Measurements from ENCODE around the gene MYBPC3. TPM values are rescaled to one million over a fixed set of nuclear protein-coding genes. Genes with fewer than 3 reads are reported as not detected.
A peak's percentile ranks its signal among the peaks of the same experiment; 100 is the strongest.
"Not testable (repeated sequence)": the region's sequence is repeated elsewhere in the genome, so short reads cannot be mapped to it uniquely, and the experiment has no call there.

MYBPC3 gene
- polyA plus RNA-seq, 10 donors = 0.05 to 1.3 (median 0.29) TPM

DNA sequence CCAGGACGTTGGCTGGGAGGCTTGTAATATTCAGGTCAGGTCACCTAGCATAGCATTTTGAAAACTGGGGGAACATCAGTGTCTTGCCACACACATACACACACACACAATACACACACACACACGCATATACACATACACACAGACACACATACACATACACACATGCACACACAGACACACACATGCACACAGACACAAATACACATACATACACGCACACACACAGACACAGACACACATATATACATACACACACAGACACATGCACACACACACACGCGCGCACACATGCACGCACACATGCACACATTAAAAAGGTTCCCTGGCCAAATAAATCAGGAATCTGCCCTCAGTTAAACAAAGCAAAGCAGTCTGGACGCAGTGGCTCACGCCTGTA, 12.5 kb downstream of the MYBPC3 start:
- DNase-seq = no peak

DNA sequence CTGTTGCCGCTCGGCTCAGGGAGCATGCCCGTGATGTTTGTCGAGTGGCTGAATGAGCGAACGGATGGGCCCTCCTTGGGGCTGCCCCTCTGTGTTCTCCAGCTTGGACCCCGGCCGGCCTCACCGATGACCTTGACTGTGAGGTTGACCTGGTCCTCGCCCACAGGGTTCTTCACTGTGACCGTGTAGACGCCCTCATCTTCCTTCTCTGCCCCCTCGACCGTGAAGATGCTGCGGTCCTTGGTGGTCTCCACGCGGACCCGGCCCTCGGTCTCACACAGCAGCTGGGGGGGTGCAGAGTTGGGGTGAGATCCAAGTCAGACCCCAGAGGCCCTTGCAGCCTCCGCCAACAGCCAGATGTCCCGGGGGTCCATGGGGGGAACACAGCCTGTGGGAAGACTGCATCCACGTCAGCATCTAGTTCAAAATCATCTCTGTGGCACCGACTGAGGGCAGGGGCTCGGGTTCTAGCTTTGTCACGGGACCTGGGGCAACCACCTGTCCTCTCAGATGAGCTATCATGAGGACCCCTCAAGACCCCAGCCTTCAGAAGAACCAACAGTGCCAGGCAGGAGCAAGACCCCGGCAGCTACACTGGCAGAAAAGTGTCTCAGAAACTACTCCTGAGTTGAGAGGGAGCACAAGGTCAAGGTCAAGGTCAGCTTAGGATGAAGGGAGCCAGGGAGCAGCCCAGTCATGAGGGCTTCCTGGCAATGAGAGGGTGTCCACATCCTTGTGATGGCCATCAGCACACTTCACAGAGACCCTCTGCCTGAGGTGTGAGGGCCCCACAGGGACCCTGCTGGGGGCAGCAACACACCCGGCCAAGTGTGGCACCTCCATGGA, 13.9 kb downstream of the MYBPC3 start:
- no peak for DNase-seq

DNA sequence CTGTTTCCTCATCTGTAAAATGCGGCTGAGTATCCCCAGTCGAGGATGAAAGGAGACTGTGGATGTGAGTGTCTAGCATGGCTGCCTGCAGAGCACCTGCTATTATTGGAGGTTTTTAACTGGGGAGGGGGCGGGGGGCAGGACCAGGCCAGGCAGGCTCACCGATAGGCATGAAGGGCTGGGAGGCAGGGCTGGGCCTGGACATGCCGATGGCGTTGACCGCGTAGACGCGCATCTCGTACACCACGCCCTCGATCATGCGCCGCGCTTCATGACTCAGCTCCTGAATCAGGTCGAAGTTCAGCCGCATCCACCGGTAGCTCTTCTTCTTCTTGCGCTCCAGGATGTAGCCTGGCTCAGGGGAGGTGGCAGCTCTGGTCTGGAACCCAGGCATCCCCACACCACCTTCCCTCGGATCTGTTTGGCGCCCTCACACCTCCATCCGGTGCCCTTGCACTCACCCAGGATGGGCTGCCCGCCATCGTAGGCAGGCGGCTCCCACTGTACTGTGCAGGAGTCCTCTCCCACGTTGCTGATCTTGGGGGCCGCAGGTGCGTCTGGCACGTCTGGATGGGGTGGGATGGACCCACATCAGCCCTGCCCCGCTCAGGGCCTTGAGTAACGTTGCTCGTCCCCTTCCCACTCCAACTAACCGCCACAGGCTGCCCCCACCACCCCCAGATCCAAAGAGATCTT, 15.1 kb downstream of the MYBPC3 start:
- DNase-seq = no peak

DNA sequence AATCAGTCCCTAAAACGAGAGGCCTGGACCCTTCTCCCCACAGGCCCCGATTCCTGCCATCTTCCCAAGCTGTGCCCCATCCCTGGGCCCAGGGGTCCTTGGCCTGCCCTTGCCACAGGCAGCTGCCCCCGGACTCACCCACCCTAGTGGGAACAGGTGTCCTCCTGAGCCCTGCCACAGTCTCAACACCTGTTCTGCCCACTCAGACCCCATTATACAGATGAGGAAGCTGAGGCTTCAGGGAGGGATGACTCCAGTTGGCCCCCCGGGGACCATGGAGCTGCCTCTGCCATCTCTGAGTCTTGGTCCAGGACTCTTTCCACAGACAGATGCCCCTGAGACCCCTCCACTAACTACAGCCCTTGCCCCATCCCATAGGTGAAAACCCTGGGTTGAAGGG, 15.9 kb downstream of the MYBPC3 start:
- DNase-seq = no peak

DNA sequence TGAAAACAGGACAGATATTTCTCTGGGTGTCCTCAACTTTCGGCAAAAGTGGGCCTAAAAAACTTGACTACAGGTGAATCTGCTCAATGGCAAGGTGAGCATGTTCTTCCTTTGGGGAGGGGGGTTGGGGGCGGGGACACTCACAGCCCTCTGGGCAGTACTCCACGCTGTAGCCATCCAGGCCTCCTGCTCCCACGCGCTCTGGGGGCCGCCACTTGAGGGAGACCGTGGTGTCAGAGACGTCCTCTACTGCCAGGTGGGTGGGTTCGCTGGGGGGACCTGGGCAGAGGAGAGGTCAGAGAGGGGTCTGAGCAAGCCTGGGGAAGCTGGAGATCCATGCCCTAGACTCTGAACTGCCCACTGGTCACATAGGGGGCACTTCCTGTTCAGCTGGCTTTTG, 16.8 kb downstream of the MYBPC3 start:
- no peak for DNase-seq

DNA sequence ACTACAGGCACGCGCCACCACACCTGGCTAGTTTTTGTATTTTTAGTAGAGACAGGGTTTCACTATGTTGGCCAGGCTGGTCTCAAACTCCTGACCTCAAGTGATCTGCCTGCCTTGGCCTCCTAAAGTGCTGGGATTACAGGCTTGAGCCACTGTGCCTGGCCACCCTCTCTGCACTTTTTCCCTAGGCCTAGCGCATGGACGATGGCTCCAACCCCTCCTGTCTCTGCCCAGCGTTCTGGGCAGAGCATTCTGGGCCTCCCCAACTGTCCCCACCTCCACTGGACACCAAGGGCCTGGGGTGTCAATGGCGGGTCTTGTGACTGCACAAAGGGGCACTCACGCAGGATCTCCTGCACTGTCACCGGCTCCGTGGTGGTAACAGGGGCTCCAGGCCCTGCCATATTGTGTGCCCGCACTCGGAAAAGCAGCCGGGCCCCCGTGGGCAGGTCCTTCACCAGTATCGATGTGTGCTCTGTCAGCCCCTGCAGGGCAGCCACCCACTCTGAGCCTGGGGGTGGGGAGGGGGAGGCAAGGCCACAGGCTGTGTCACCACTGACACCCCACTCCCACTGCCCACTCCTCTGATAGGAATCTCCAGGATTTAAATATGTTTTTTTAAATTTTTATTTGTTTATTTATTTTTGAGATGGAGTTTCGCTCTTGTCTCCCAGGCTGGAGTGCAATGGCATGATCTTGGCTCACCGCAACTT, 17.6 kb downstream of the MYBPC3 start:
- DNase-seq = not testable (repeated sequence)

DNA sequence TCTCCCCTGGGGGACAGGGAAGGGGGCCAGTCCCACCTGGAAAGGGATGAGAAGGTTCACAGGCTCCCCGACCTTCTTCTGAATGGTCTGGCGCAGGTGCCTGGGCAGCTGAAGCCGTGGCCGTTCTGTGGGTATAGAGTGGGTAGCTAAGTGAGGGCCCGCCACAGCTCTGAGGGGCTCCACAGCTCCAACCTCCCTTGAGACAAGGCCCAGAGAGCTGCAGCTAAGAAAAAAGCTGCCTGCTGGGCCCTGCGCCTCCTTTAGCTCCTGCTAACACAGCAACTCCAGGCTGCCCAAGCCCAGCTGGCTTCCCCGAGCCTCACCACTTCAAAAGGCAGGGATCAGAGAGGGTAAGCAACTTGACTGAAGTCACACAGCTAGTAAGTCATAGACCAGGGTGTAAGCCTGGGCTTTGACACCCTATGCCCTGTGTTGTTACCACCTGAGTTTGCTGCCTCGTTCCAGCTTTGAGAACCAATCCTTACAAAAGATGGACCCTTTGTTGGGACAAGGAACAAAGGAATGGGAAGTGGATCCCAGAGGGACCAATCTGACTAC, 18.5 kb downstream of the MYBPC3 start:
- no peak for DNase-seq

DNA sequence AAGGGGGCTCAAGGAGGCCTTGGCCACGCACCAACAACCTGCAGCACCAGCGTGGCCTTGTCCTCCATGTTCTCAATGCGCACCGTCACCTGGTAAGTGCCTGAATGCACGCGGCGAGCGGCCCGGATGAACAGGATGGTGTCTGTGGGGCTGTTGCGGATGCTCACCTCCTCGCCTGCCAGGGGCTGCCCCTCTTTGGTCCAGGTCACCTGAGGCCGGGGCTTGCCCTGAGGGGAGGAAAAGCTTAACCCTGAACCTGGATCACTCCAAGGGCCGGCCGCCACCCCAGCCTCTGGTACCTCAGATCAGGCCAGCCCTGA, 19.0 kb downstream of the MYBPC3 start:
- DNase-seq = no peak

DNA sequence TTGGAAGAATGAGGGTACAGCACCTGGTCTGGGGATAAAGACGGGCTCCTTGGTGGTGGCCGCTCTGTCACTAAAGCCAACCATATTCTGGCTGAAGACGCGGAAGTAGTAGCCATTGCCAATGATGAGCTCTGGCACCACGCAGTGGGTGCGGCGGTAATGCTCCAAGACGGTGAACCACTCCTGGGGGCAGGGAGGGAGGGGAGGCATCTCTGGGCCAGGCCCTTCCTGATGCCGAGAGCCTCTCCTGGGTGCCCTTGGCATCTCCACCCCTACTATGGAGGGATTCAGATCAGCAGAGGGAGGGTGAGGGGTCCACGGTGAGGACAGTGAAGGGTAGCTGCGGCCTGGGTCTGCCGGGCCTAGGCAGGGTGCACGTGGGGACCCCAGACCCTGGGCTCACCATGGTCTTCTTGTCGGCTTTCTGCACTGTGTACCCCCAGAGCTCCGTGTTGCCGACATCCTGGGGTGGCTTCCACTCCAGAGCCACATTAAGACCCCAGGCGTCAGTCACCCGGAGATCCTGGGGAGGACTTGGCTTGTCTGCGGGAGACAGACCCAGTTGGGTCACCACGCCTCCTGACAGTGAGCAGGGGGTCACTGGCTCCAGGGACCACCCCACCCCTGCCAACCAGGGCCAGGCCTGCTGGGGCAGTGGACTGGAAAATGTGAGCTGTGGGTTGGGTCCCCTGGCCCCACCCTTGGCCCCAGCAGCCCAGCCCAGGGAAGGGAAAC, 19.5 kb downstream of the MYBPC3 start:
- no peak for DNase-seq

DNA sequence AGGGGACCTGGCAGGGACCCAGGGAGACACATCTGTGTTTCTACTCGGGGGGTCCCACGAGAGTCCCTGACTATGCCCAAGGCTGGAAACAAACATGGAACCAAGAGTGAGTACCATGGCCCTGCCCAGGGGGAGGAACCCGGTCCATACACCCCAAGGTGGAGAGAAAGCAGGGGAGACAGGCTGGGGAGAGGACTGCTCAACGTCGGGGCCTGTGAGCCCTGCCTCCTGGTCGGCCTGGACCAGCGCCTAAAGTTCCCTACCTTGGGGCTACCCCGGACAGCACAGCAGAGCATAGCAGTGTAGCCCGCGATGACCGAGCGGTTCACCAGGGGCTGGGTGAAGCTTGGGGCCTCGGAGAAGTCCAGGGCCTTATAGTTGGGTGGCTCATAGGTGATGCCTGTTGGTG, 20.2 kb downstream of the MYBPC3 start:
- no peak for DNase-seq

DNA sequence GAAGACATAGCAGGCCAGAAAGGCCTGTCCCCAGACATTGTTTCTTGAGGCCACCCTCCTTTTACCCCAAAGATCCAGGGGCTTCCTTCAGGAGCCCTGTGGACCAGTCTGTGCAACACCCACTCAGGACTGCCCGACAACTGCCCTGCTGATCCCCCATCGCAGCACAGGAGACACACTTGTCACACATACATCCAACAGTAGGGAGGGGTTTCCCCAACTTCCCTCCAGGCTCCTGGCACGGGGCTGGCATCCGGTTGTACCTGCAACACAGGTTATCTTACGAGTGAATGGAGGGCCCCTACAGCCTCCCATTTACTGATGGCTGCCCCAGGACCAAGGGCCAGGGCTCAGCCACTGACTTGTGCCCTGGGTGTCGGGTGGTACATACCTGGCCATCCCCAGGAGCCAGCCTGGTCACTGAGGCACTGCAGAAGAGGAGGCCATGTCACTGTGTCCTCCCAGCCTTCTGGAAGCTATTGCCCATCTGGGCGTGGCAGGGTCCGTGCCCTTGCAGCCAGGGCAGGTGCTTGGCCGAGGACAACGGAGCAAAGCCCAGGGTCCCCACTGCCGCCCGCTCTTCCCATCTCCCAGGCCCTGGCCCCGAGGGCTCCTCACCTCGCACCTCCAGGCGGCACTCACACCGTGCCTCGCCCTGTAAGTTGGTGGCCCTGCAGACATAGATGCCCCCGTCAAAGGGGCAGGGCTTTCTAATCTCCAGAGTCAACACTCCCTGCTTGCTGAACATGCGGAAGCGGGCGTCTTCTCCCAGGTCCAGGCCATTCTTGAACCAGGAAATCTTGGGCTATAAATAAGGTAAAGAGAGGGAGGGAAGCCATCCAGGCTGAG, 20.8 kb downstream of the MYBPC3 start:
- DNase-seq = no peak

DNA sequence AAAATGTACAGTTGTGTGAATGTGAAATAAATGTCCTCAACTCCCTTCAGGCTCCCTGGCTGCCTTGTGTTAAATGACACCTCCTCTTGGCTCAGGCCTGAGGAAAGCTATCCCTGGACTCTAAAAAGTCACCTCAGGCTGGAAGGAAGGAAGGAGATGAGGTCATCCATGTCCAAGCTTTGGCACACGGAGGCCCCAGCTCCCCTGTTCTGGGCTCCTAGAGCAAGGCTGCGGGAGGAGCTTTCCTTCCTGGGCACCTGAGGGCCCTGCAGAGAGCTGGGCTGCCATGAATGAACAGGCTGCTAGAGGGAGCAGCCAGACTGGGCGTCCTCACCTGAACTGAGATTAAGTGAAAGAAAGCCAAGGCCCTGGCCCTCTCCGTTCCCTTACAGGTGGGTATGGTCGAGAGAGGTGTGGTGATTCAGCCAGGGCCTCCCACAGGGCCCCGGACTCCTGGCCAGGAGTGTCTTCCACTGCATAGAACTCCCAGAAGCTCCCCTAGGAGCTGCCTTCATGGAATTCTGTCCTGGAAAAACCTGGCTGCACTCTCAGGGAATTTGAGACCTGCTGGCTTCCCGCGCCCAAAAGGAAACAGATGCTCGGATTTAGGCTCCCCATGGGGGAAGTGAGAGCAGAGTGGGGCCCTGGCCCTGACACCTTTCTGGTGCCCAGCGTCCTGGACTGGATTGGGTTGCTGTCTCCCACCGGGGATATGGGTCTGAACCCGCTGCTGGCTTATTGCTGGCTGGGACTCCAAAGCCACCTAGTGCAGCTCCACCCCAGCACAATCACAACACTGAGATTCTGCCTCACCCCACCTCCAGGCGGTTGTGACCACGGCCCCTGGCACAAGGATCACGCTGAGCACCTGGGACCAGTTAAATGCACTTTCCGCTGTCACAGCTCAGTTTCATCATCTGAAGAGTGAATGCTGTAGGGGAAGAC, 22.2 kb downstream of the MYBPC3 start:
- DNase-seq = peak; percentile 12 to 61 (median 41)

DNA sequence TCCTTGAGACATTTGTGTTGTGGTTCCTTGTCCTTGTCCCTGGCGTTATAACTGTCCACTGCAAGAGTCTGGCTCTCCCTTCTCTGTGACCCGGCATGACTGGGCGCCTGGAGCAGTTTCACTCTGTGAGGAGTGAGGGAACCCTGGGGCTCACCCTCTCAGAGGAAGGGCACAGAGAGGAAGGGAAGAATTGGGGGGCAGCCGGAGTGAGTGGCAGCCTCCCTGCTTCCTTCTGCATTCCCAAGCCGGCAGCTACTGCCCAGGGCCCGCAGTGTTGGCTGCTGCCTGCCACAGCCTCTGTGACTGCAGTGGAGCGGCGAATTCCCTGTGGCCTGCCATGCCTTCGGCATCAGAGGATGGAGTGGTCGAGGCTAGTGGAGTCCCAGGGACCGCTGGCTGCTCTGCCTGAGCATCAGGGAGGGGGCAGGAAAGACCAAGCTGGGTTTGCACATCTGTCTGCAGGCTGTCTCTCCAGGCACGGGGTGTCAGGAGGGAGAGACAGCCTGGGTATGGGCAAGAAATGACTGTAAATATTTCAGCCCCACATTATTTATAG, 23.0 kb downstream of the MYBPC3 start:
- DNase-seq = no peak

DNA sequence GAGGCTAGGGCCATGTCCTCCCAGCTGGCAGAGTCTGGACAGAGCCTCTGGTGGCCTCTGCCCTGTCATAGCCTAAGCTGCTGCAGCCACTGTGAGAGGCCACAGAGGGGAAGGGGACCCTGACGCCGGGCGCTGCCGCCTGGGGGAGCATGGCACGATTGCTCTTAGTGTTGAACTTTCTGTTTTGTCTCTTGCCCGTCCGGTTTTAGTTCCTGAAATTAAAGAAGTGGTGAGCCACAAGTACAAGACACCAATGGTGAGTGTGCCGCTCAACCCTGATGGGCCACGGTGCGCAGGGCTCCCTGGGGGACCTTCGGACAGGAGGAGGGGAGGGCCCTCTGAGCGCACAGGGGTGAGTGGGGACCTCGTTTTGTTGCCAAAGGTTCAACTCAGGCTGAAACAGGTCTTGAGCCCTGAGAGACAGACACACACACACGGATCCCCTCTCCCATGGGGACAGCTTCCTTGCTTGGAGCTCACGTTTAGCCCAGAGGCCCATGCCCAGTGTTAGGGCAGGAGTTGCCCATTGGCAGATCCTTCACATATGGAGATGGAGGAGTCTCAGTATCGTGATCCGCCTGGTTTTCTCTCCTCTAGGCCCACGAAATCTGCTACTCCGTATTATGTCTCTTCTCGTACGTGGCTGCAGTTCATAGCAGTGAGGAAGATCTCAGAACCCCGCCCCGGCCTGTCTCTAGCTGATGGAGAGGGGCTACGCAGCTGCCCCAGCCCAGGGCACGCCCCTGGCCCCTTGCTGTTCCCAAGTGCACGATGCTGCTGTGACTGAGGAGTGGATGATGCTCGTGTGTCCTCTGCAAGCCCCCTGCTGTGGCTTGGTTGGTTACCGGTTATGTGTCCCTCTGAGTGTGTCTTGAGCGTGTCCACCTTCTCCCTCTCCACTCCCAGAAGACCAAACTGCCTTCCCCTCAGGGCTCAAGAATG, 23.8 kb downstream of the MYBPC3 start:
- DNase-seq = no peak

DNA sequence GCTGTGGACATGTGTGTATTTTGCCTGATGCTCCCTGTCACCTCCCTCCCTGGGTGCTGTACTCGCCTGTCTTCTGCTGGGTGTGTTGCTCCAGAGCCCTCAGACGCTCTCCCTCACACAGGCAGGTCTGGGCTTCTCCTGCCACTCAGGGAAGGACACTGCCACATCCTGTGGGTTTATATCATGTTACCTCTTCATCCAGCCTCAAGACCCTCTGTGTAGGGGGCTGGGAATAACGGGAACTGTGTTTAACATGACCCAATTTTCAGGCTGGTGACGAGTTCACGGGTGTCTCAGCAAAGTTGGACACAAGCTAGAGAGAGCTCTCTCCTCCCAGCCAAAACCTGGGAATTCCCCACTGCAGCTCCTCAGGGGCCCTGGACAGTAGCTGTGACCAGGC, 24.6 kb downstream of the MYBPC3 start:
- DNase-seq = no peak

DNA sequence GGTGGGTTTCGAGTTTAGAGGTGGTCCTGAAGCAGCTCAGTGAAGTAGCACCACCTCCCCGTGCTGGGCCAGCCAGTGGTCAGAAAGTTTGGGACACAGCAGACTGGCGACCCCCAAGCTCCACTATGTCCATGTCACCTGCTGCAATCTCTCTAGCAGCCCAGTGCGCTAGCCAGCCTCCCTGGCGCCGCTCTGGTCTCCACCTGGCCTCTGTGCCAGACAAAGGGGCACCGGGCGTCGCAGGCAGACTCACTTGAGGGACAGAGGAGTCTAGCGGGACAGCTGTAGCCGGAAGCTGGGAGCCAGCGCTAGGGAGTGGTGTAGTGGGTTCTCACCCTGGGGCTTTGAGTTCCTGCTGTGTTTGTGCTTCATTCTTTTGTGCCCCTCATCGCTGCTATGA, 25.5 kb downstream of the MYBPC3 start:
- DNase-seq = no peak

DNA sequence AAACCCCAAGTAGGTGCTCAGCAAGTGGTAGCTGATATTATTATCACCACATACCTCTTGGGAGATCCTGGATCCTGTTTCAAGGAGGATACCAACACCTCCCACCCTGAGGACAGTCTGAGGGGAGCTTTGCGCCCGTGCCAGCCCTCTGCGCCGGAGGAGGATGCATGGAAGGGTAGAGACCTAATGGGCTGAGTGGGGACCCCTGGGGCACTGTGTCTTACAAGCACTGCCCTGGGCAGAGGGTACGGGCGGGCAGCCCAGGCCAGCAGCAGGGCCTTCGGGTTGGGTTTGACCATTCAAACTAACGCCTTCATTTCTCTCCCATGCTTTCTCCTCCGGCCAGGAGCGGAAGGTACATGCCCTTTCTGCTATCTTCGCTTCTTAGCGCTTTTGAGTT, 26.3 kb downstream of the MYBPC3 start:
- no peak for DNase-seq

Data from muscle of back (tissue), 11 donors.